ENCODE results near the gene EIF4H. TPM values are rescaled to one million over a fixed set of nuclear protein-coding genes. Genes with fewer than 3 reads are reported as not detected.
A peak's percentile ranks its signal among the peaks of the same experiment; 100 is the strongest.

The EIF4H gene
- total and polyA plus RNA-seq, 2 of the 8 experiments (the other 6 are each of a cell fraction or from before 2014, with no cell fraction given): 323 to 382 TPM

DNA sequence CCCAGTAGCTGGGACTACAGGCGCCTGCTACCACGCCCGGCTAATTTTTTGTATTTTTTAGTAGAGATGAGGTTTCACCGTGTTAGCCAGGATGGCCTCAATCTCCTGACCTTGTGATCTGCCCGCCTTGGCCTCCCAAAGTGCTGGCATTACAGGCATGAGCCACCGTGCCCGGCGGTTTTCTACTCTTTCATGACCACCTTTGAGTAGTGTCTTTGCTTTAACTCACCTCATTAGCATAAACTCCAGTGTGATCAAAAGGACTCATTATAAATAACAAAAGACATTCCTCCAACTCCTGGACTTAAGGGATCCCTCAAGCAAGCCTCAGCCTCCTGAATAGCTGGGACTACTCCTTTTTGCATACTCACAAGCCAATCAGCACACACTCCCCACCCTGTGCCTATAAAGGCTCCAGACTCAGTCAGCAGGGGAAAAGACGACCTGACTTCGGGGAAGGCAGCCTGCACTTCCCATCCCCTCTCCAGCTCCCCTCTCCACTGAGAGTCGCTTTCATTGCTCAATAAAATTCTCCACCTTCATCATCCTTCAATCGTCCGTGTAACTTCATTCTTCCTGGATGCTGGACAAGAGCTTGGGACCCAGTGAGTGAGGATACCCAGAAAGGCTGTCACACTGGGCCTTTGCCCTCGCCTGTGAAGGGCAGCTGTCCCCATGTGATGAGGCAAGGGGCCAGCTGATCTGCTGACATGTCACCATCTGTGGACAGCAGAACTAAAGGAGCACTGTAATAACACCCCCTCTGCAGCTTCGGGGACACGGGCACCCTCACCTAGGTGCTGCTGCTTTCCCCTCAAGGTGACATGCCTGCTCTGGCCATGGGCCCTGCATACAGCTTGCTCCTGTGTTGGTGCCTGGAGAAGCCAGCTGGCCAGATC lies 35.0 kb upstream of the EIF4H start (continued):
- TF ChIP-seq, protein P1, sequence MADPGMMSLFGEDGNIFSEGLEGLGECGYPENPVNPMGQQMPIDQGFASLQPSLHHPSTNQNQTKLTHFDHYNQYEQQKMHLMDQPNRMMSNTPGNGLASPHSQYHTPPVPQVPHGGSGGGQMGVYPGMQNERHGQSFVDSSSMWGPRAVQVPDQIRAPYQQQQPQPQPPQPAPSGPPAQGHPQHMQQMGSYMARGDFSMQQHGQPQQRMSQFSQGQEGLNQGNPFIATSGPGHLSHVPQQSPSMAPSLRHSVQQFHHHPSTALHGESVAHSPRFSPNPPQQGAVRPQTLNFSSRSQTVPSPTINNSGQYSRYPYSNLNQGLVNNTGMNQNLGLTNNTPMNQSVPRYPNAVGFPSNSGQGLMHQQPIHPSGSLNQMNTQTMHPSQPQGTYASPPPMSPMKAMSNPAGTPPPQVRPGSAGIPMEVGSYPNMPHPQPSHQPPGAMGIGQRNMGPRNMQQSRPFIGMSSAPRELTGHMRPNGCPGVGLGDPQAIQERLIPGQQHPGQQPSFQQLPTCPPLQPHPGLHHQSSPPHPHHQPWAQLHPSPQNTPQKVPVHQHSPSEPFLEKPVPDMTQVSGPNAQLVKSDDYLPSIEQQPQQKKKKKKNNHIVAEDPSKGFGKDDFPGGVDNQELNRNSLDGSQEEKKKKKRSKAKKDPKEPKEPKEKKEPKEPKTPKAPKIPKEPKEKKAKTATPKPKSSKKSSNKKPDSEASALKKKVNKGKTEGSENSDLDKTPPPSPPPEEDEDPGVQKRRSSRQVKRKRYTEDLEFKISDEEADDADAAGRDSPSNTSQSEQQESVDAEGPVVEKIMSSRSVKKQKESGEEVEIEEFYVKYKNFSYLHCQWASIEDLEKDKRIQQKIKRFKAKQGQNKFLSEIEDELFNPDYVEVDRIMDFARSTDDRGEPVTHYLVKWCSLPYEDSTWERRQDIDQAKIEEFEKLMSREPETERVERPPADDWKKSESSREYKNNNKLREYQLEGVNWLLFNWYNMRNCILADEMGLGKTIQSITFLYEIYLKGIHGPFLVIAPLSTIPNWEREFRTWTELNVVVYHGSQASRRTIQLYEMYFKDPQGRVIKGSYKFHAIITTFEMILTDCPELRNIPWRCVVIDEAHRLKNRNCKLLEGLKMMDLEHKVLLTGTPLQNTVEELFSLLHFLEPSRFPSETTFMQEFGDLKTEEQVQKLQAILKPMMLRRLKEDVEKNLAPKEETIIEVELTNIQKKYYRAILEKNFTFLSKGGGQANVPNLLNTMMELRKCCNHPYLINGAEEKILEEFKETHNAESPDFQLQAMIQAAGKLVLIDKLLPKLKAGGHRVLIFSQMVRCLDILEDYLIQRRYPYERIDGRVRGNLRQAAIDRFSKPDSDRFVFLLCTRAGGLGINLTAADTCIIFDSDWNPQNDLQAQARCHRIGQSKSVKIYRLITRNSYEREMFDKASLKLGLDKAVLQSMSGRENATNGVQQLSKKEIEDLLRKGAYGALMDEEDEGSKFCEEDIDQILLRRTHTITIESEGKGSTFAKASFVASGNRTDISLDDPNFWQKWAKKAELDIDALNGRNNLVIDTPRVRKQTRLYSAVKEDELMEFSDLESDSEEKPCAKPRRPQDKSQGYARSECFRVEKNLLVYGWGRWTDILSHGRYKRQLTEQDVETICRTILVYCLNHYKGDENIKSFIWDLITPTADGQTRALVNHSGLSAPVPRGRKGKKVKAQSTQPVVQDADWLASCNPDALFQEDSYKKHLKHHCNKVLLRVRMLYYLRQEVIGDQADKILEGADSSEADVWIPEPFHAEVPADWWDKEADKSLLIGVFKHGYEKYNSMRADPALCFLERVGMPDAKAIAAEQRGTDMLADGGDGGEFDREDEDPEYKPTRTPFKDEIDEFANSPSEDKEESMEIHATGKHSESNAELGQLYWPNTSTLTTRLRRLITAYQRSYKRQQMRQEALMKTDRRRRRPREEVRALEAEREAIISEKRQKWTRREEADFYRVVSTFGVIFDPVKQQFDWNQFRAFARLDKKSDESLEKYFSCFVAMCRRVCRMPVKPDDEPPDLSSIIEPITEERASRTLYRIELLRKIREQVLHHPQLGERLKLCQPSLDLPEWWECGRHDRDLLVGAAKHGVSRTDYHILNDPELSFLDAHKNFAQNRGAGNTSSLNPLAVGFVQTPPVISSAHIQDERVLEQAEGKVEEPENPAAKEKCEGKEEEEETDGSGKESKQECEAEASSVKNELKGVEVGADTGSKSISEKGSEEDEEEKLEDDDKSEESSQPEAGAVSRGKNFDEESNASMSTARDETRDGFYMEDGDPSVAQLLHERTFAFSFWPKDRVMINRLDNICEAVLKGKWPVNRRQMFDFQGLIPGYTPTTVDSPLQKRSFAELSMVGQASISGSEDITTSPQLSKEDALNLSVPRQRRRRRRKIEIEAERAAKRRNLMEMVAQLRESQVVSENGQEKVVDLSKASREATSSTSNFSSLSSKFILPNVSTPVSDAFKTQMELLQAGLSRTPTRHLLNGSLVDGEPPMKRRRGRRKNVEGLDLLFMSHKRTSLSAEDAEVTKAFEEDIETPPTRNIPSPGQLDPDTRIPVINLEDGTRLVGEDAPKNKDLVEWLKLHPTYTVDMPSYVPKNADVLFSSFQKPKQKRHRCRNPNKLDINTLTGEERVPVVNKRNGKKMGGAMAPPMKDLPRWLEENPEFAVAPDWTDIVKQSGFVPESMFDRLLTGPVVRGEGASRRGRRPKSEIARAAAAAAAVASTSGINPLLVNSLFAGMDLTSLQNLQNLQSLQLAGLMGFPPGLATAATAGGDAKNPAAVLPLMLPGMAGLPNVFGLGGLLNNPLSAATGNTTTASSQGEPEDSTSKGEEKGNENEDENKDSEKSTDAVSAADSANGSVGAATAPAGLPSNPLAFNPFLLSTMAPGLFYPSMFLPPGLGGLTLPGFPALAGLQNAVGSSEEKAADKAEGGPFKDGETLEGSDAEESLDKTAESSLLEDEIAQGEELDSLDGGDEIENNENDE (IDR thresholded peaks at IDR 0.05; ENCODE audit: insufficient replicate concordance, low read length): peak; percentile 32
- no peak for TF ChIP-seq BCL11A (IDR thresholded peaks at IDR 0.05; ENCODE audit: low read depth in 2 of 2, low read length in 2 of 2)
- TF ChIP-seq, protein P2, sequence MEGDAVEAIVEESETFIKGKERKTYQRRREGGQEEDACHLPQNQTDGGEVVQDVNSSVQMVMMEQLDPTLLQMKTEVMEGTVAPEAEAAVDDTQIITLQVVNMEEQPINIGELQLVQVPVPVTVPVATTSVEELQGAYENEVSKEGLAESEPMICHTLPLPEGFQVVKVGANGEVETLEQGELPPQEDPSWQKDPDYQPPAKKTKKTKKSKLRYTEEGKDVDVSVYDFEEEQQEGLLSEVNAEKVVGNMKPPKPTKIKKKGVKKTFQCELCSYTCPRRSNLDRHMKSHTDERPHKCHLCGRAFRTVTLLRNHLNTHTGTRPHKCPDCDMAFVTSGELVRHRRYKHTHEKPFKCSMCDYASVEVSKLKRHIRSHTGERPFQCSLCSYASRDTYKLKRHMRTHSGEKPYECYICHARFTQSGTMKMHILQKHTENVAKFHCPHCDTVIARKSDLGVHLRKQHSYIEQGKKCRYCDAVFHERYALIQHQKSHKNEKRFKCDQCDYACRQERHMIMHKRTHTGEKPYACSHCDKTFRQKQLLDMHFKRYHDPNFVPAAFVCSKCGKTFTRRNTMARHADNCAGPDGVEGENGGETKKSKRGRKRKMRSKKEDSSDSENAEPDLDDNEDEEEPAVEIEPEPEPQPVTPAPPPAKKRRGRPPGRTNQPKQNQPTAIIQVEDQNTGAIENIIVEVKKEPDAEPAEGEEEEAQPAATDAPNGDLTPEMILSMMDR (IDR thresholded peaks at IDR 0.05; ENCODE audit: control extremely low read depth in 1 of 3, insufficient read depth in 1 of 3, low read depth in 1 of 3, low read length in 3 of 3): no peak
- TF ChIP-seq EZH2 (IDR thresholded peaks at IDR 0.05; ENCODE audit: low read depth, low read length, severe bottlenecking): no peak
- TF ChIP-seq TCF12 (IDR thresholded peaks at IDR 0.05; ENCODE audit: low read depth, low read length): no peak
- no peak for TF ChIP-seq MAFK (IDR thresholded peaks at IDR 0.05; ENCODE audit: low read depth, low read length)
- no peak for TF ChIP-seq SUZ12 (IDR thresholded peaks at IDR 0.05; ENCODE audit: low read length)

All from H1 (cell line).